ENCODE results near the gene DNAJC25. TPM values are rescaled to one million over a fixed set of nuclear protein-coding genes. Genes with fewer than 3 reads are reported as not detected.

Gene DNAJC25
- total and polyA plus RNA-seq, 2 of the 8 experiments (the other 6 are each of a cell fraction or from before 2014, with no cell fraction given), result 2.7 to 6.2 TPM

DNA sequence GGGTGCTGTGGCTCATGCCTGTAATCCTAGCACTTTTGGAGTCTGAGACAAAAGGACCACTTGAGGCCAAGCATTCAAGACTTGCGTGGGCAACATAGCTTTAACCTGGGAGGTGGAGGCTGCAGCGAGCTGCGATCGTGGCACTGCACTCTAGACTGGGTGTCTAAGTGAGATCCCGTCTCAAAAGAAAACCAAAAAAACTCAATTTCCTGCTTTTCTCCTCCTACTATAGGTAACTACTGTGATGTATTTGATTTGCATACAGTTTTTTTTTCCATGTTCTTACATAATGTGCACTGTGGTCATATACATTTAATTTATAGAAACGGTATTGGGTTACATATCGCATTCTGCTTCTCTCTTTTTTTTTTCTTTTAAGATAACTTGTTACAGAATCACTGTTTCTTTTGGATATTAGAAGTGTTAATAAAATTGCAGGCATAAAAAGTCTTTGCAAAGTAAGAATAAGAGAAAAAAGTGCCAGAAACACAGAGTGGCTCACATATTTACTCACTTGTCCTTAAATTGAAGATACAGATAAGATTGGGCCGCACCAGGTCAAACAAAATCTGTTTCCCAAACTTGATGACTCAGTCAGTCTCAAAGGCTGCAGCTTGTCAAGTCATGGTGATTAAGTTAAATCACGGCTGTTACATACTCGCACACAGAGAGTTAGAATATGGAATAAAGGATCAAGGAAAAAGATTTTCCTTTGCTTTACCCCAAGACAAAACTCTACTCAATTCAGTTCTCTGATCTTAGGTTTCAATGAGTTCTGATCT lies 29.7 kb upstream of the DNAJC25 start:
- no peak for DNase-seq (ENCODE audit: low read depth in 1 of 2, low spot score in 2 of 2)
- H4K20me1 ChIP-seq (replicated peaks in 1 of 2; ENCODE audit: control insufficient read depth in 1 of 2, insufficient read depth in 2 of 2, low read length in 2 of 2), result no peaks in the 10 kb centered on the region
- H2AK5ac ChIP-seq (ENCODE audit: low read depth, low read length), result no peak overlapping the region
- no peak overlapping the region for H4K5ac ChIP-seq (ENCODE audit: insufficient read length, low read depth, low read length)
- no peak for FAIRE-seq
- no peak overlapping the region for H2AFZ ChIP-seq (ENCODE audit: low read length)
- no peak overlapping the region for H4K91ac ChIP-seq (replicated peaks; ENCODE audit: insufficient read length, low read length)
- no peak overlapping the region for H2BK15ac ChIP-seq (ENCODE audit: low read length)
- no peaks in the 10 kb centered on the region for H3K79me2 ChIP-seq (ENCODE audit: control insufficient read depth in 1 of 2, insufficient read depth in 2 of 2, low read length in 2 of 2)
- no peak overlapping the region for H3K4me2 ChIP-seq (ENCODE audit: insufficient read depth in 1 of 2, low read depth in 2 of 2, low read length in 2 of 2)
- H3K9me3 ChIP-seq (ENCODE audit: insufficient read depth in 2 of 2, low read depth in 1 of 2, low read length in 1 of 2), result no peaks in the 10 kb centered on the region
- peaks cover 0 to 2% (median 0%) of the 10 kb centered on the region in 4 experiments; a peak in 1 of 8 replicates for H3K36me3 ChIP-seq (ENCODE audit: control insufficient read depth in 2 of 4, insufficient read depth in 4 of 4, low read length in 3 of 4)
- H3K4me1 ChIP-seq (replicated peaks in 1 of 4; ENCODE audit: control insufficient read depth in 3 of 4, insufficient read depth in 4 of 4, low read length in 3 of 4), result no peaks in the 10 kb centered on the region
- no peak overlapping the region for H3K18ac ChIP-seq (ENCODE audit: extremely low read depth, low read length)
- no peak overlapping the region for H3K56ac ChIP-seq (replicated peaks; ENCODE audit: insufficient read length, low read depth, low read length)
- no peak overlapping the region for H3K4me3 ChIP-seq (ENCODE audit: extremely low read depth in 1 of 4, insufficient read depth in 2 of 4, low read depth in 3 of 4, low read length in 4 of 4)
- H2BK5ac ChIP-seq (ENCODE audit: low read depth, low read length), result no peak overlapping the region
- no peak overlapping the region for H3K9ac ChIP-seq (replicated peaks in 1 of 4; ENCODE audit: extremely low read depth in 1 of 4, low read depth in 3 of 4, low read length in 3 of 4)
- CTCF ChIA-PET (ENCODE audit: partially characterized antibody), result interaction anchor here (0.7 to 5.0 kb wide), 3 partner anchors 9 to 20 kb away, joined by 3 to 17 read pairs (median 4); no protein-coding TSS in a partner anchor
- no peaks in the 10 kb centered on the region for H3K79me1 ChIP-seq (ENCODE audit: low read depth, low read length)
- H3K23ac ChIP-seq (ENCODE audit: insufficient read length), result no peak overlapping the region
- no peak overlapping the region for H3K4ac ChIP-seq (replicated peaks; ENCODE audit: insufficient read length, low read depth, low read length)
- H2BK120ac ChIP-seq (replicated peaks; ENCODE audit: low read depth, low read length), result no peak overlapping the region
- no peak overlapping the region for H4K8ac ChIP-seq (ENCODE audit: extremely low read depth, insufficient read depth, low read length)
- no peak overlapping the region for H3K14ac ChIP-seq (ENCODE audit: insufficient read length)
- no peak overlapping the region for H2BK12ac ChIP-seq (ENCODE audit: low read depth, low read length)
- peaks cover 0 to 7% (median 5%) of the 10 kb centered on the region in 4 experiments; a peak in 2 of 7 replicates for H3K27me3 ChIP-seq (replicated peaks in 1 of 4; ENCODE audit: control insufficient read depth in 3 of 4, extremely low read depth in 1 of 4, insufficient read depth in 3 of 4, low read length in 3 of 4)
- H2BK20ac ChIP-seq (ENCODE audit: low read length), result no peak overlapping the region
- no peak overlapping the region for H3K27ac ChIP-seq (ENCODE audit: low read depth, low read length)
- POLR2A ChIA-PET (ENCODE audit: partially characterized antibody), result interaction anchor here (3.7 kb wide), 1 partner anchor 30 kb away, joined by 27 read pairs; the partner anchor contains the start of gene DNAJC25
- WGBS, 2 experiments (ENCODE audit: extremely low coverage in 1 of 2, insufficient coverage in 1 of 2, insufficient read length in 1 of 2, insufficient replicate concordance in 2 of 2, low coverage in 1 of 2, low lambda C conversion rate in 2 of 2, missing lambda C conversion rate in 1 of 2), result 93% methylated on average over 9 of the region's 10 CpGs; no CpG with 5 or more reads in 1 of the 2 experiments
- H3K23me2 ChIP-seq (ENCODE audit: low read depth, low read length), result peaks cover 17% of the 10 kb centered on the region
- no peak for TF ChIP-seq GABPA (IDR thresholded peaks at IDR 0.05; ENCODE audit: borderline replicate concordance, insufficient read depth, low read length)
- TF ChIP-seq, protein P1, sequence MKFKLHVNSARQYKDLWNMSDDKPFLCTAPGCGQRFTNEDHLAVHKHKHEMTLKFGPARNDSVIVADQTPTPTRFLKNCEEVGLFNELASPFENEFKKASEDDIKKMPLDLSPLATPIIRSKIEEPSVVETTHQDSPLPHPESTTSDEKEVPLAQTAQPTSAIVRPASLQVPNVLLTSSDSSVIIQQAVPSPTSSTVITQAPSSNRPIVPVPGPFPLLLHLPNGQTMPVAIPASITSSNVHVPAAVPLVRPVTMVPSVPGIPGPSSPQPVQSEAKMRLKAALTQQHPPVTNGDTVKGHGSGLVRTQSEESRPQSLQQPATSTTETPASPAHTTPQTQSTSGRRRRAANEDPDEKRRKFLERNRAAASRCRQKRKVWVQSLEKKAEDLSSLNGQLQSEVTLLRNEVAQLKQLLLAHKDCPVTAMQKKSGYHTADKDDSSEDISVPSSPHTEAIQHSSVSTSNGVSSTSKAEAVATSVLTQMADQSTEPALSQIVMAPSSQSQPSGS (IDR thresholded peaks at IDR 0.05; ENCODE audit: low read length), result no peak
- no peak for TF ChIP-seq RAD21 (IDR thresholded peaks at IDR 0.05 in 1 of 2, conservative IDR thresholded peaks at IDR 0.05 in 1 of 2; ENCODE audit: low read depth in 2 of 2, low read length in 2 of 2)
- no peak for TF ChIP-seq CTBP2 (IDR thresholded peaks at IDR 0.05; ENCODE audit: borderline replicate concordance, insufficient read depth, insufficient read length, low read length)
- TF ChIP-seq, protein P2, sequence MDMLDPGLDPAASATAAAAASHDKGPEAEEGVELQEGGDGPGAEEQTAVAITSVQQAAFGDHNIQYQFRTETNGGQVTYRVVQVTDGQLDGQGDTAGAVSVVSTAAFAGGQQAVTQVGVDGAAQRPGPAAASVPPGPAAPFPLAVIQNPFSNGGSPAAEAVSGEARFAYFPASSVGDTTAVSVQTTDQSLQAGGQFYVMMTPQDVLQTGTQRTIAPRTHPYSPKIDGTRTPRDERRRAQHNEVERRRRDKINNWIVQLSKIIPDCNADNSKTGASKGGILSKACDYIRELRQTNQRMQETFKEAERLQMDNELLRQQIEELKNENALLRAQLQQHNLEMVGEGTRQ (IDR thresholded peaks at IDR 0.05; ENCODE audit: low read length), result no peak
- no peak for TF ChIP-seq TAF7 (optimal IDR thresholded peaks at IDR 0.05; ENCODE audit: borderline replicate concordance, low read depth, low read length)
- TF ChIP-seq, protein P3, sequence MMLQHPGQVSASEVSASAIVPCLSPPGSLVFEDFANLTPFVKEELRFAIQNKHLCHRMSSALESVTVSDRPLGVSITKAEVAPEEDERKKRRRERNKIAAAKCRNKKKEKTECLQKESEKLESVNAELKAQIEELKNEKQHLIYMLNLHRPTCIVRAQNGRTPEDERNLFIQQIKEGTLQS (IDR thresholded peaks at IDR 0.05; ENCODE audit: insufficient read depth, low read depth, low read length), result no peak
